RWPE1 (cell line): ENCODE data around the gene MRPS14.

ENCODE experiments used
- CTCF ChIA-PET: fragments of 350-600 bp; sonication (Branson Sonifier 250); formaldehyde crosslinking; extraction: SDS; loops from one replicate; lab custom pipeline; 2021; lab: Yijun Ruan, JAX
- POLR2A ChIA-PET: fragments of 400-600 bp; formaldehyde crosslinking; extraction: SDS; loops from one replicate; lab custom pipeline; 2020; ENCODE audit warnings: antibody characterized with exemption; ENCODE audit not compliant: low non-redundant PET; lab: Yijun Ruan, JAX
- DNase-seq: peaks from one replicate; pipeline ENCODE4 v3.0.0; 2012; ENCODE audit warnings: low spot score
- H3K27ac ChIP-seq: fragments of 450-650 bp; 2 replicates; pipeline ENCODE4 v1.5.1; 2017
- CTCF ChIP-seq: fragments of 450-650 bp; conservative IDR thresholded peaks from 2 replicates; pipeline ENCODE4 v1.5.1; 2017; ENCODE audit warnings: low read depth, mild to moderate bottlenecking

The MRPS14 gene

GRCh38 chr1:174969977-174970376 is 53.2 kb downstream of the MRPS14 start:
- TF ChIP-seq CTCF = no peak
- ChIA-PET CTCF (interaction anchor here (0.6 kb wide), 1 partner anchor 170 kb away, joined by 4 read pairs; no protein-coding TSS in a partner anchor), POLR2A (no interaction called here)
- no peak overlapping the region for H3K27ac ChIP-seq
- DNase-seq = no peak

GRCh38 chr1:174968750-174969244 is 54.4 kb downstream of the MRPS14 start:
- DNase-seq = no peak
- no peak for TF ChIP-seq CTCF
- ChIA-PET CTCF (no interaction called here), POLR2A (no interaction called here)
- no peak overlapping the region for H3K27ac ChIP-seq

GRCh38 chr1:174967845-174968705 is 55.1 kb downstream of the MRPS14 start:
- DNase-seq = no peak
- ChIA-PET CTCF (no interaction called here), POLR2A (no interaction called here)
- TF ChIP-seq CTCF = no peak
- no peak overlapping the region for H3K27ac ChIP-seq

GRCh38 chr1:174966008-174966572 is 57.1 kb downstream of the MRPS14 start:
- POLR2A ChIA-PET = interaction anchor here (0.8 kb wide), 1 partner anchor 47 kb away, joined by 4 read pairs; no protein-coding TSS in a partner anchor
- CTCF ChIA-PET = interaction anchor here (0.6 to 1.2 kb wide), 2 partner anchors 17 to 150 kb away, joined by 3 read pairs; no protein-coding TSS in a partner anchor
- H3K27ac ChIP-seq = no peak overlapping the region
- no peak for TF ChIP-seq CTCF
- DNase-seq = no peak

GRCh38 chr1:174965362-174966007 is 57.7 kb downstream of the MRPS14 start:
- CTCF ChIA-PET = interaction anchor here (0.6 to 1.2 kb wide), 2 partner anchors 18 to 149 kb away, joined by 3 read pairs; no protein-coding TSS in a partner anchor

More at GRCh38 chr1:174965362-174966007, 57.7 kb downstream of the MRPS14 start:
- POLR2A ChIA-PET = interaction anchor here (0.8 kb wide), 1 partner anchor 47 kb away, joined by 4 read pairs; no protein-coding TSS in a partner anchor
- no peak for TF ChIP-seq CTCF
- no peak for DNase-seq
- no peak overlapping the region for H3K27ac ChIP-seq
